Measurements from ENCODE around the gene HECW1. TPM values are rescaled to one million over a fixed set of nuclear protein-coding genes. Genes with fewer than 3 reads are reported as not detected.

Gene HECW1
- total and polyA plus RNA-seq, 10 of the 15 experiments (the other 5 are each of a cell fraction or from before 2014, with no cell fraction given) = under 0.01 to 0.31 (median 0.04) TPM; not detected in 3

GRCh38 chr7:43479543-43479942 is 367.1 kb downstream of the HECW1 start (continued):
- no peak for TF ChIP-seq ZNF384 (IDR thresholded peaks at IDR 0.05; ENCODE audit: borderline replicate concordance, low read depth, low read length)
- no peak for TF ChIP-seq RB1 (IDR thresholded peaks at IDR 0.05; ENCODE audit: borderline replicate concordance)
- no peak for TF ChIP-seq NFIC (IDR thresholded peaks at IDR 0.05; ENCODE audit: low read depth, low read length)
- no peak for TF ChIP-seq SP1 (IDR thresholded peaks at IDR 0.05; ENCODE audit: low read depth, low read length)
- no peak for TF ChIP-seq CBFB (IDR thresholded peaks at IDR 0.05; ENCODE audit: low read depth)
- no peak for TF ChIP-seq TCF7 (IDR thresholded peaks at IDR 0.05; ENCODE audit: borderline replicate concordance)
- TF ChIP-seq GATAD2B (conservative IDR thresholded peaks at IDR 0.05; ENCODE audit: low read depth) = no peak
- TF ChIP-seq PAX8 (IDR thresholded peaks at IDR 0.05) = no peak

DNA sequence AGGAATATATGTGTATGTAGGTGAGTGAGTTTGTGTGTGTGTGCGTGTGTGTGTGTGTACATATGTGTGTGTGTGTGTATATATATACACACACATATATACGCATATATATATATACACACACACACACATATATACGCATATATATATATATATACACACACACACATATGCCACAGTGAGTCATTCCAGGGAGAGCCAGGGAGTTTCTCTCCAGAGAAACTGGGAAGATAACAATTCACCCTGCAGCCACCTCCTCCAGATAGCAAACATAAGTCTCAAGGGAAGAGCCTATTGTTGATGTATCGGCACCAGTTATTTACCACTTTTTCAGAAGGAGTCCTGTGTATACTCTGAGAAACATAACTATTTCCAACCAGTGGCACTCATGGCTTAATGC is 368.1 kb downstream of the HECW1 start:
- SMC1A ChIA-PET (ENCODE audit: uncharacterized antibody, unreplicated experiment) = interaction anchor here (0.6 to 1.5 kb wide), 4 partner anchors 37 to 337 kb away, joined by 3 read pairs; no protein-coding TSS in a partner anchor
- Histone ChIP-seq H3K27me3 (replicated peaks in 1 of 2; ENCODE audit: control insufficient read depth in 2 of 2, insufficient read depth in 2 of 2, low read length in 1 of 2) (no peaks in the 10 kb centered on the region), H4K20me1 (ENCODE audit: control insufficient read depth, insufficient read depth) (no peaks in the 10 kb centered on the region), H3K79me2 (ENCODE audit: control insufficient read depth, insufficient read depth, low read length) (no peaks in the 10 kb centered on the region), H3K4me2 (ENCODE audit: control insufficient read depth, insufficient read depth) (no peak overlapping the region), H3K4me1 (ENCODE audit: control insufficient read depth, insufficient read depth, low read length) (no peaks in the 10 kb centered on the region), H3K27ac (ENCODE audit: control insufficient read depth, insufficient read depth) (no peak overlapping the region), H3K9ac (ENCODE audit: control insufficient read depth, insufficient read depth, low read length) (no peak overlapping the region), H2AFZ (ENCODE audit: control insufficient read depth, low read depth, low read length) (no peak overlapping the region), H3K9me3 (replicated peaks; ENCODE audit: control insufficient read depth, insufficient read depth, low read length) (no peaks in the 10 kb centered on the region), H3K36me3 (ENCODE audit: control insufficient read depth in 2 of 2, insufficient read depth in 2 of 2, low read length in 1 of 2) (no peaks in the 10 kb centered on the region), H3K4me3 (no peak overlapping the region)
- CTCF ChIA-PET = interaction anchor here (0.6 to 2.2 kb wide), 3 partner anchors 14 to 102 kb away, joined by 3 to 7 read pairs (median 5); partner anchors contain the start of gene STK17A
- DNase-seq (ENCODE audit: low read depth, low spot score) (no peak), ATAC-seq (no peak), FAIRE-seq (no peak)
- RAD21 ChIA-PET (ENCODE audit: unreplicated experiment) = no interaction called here
- intact Hi-C loops (cut with micrococcal nuclease; ENCODE audit: unreplicated experiment) (no loop called here), in situ Hi-C loops (cut with MboI) (no loop called here)
- POLR2A ChIA-PET = no interaction called here
- 49% methylated on average over 4 of the region's 4 CpGs for WGBS (ENCODE audit: insufficient coverage, insufficient replicate concordance, low lambda C conversion rate, missing lambda C conversion rate)
- no peak for TF ChIP-seq MTA3 (IDR thresholded peaks at IDR 0.05; ENCODE audit: borderline replicate concordance, low read length)
- TF ChIP-seq NFXL1 (IDR thresholded peaks at IDR 0.05; ENCODE audit: borderline replicate concordance) = no peak
- TF ChIP-seq, protein P1, sequence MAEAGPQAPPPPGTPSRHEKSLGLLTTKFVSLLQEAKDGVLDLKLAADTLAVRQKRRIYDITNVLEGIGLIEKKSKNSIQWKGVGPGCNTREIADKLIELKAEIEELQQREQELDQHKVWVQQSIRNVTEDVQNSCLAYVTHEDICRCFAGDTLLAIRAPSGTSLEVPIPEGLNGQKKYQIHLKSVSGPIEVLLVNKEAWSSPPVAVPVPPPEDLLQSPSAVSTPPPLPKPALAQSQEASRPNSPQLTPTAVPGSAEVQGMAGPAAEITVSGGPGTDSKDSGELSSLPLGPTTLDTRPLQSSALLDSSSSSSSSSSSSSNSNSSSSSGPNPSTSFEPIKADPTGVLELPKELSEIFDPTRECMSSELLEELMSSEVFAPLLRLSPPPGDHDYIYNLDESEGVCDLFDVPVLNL (IDR thresholded peaks at IDR 0.05; ENCODE audit: low read depth, low read length) = no peak
- TF ChIP-seq, protein P2, sequence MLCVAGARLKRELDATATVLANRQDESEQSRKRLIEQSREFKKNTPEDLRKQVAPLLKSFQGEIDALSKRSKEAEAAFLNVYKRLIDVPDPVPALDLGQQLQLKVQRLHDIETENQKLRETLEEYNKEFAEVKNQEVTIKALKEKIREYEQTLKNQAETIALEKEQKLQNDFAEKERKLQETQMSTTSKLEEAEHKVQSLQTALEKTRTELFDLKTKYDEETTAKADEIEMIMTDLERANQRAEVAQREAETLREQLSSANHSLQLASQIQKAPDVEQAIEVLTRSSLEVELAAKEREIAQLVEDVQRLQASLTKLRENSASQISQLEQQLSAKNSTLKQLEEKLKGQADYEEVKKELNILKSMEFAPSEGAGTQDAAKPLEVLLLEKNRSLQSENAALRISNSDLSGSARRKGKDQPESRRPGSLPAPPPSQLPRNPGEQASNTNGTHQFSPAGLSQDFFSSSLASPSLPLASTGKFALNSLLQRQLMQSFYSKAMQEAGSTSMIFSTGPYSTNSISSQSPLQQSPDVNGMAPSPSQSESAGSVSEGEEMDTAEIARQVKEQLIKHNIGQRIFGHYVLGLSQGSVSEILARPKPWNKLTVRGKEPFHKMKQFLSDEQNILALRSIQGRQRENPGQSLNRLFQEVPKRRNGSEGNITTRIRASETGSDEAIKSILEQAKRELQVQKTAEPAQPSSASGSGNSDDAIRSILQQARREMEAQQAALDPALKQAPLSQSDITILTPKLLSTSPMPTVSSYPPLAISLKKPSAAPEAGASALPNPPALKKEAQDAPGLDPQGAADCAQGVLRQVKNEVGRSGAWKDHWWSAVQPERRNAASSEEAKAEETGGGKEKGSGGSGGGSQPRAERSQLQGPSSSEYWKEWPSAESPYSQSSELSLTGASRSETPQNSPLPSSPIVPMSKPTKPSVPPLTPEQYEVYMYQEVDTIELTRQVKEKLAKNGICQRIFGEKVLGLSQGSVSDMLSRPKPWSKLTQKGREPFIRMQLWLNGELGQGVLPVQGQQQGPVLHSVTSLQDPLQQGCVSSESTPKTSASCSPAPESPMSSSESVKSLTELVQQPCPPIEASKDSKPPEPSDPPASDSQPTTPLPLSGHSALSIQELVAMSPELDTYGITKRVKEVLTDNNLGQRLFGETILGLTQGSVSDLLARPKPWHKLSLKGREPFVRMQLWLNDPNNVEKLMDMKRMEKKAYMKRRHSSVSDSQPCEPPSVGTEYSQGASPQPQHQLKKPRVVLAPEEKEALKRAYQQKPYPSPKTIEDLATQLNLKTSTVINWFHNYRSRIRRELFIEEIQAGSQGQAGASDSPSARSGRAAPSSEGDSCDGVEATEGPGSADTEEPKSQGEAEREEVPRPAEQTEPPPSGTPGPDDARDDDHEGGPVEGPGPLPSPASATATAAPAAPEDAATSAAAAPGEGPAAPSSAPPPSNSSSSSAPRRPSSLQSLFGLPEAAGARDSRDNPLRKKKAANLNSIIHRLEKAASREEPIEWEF (IDR thresholded peaks at IDR 0.05; ENCODE audit: insufficient replicate concordance, low read depth, low read length) = no peak
- no peak for TF ChIP-seq PAX8 (IDR thresholded peaks at IDR 0.05)
- no peak for TF ChIP-seq RFX5 (IDR thresholded peaks at IDR 0.05; ENCODE audit: low read depth, low read length)
- BruUV-seq (replicated peaks) = no TSS peak

Data from GM12878 (cell line).